B cell (primary cell): ENCODE measurements around the gene GMNC. TPM values are rescaled to one million over a fixed set of nuclear protein-coding genes. Genes with fewer than 3 reads are reported as not detected.

ENCODE experiments used
- ATAC-seq: fragments of 200-7000 bp; cut with Tn5 transposase; one replicate; pipeline ENCODE4 v1.10.0; 2021; ENCODE audit warnings: low read depth, mild to moderate bottlenecking, moderate number of reproducible peaks, moderate library complexity
- CTCF ChIA-PET: fragments of 350-600 bp; sonication (Branson Sonifier 250); formaldehyde crosslinking; loops from one replicate; lab custom pipeline; 2021; ENCODE audit warnings: antibody characterized with exemption, inconsistent platforms; lab: Charles Lee
- POLR2A ChIA-PET: fragments of 350-600 bp; sonication (Branson Sonifier 250); formaldehyde crosslinking; loops from one replicate; lab custom pipeline; 2021; ENCODE audit warnings: antibody characterized with exemption; lab: Charles Lee
- DNase-seq: peaks from one replicate; pipeline ENCODE4 v3.0.0; 2013
- H2AFZ ChIP-seq: 2 replicates; pipeline ENCODE4 v1.6.1; 2012; ENCODE audit warnings: mild to moderate bottlenecking, low read depth, low read length; ENCODE audit not compliant: insufficient read depth, poor library complexity, severe bottlenecking
- H3K27ac ChIP-seq, 2 donors: 1 replicate in 1 of 2; 2 replicates in 1 of 2; pipeline ENCODE4 v1.5.1; 2012 to 2013; ENCODE audit warnings: low read length in 2 of 2, mild to moderate bottlenecking in 2 of 2, moderate library complexity in 1 of 2
- H3K27me3 ChIP-seq, 4 experiments: fragments of 200-600 bp in 1 of 4; sonication (generic) in 1 of 4; replicated peaks in 1 of 4; 1 replicate in 2 of 4; 2 replicates in 2 of 4; pipeline versions ENCODE4 v1.6.1 to v1.7.0; 2013 to 2016; ENCODE audit warnings: low read length in 3 of 4, mild to moderate bottlenecking in 2 of 4, mixed read lengths in 1 of 4, moderate library complexity in 1 of 4; ENCODE audit not compliant: insufficient read depth in 4 of 4, control insufficient read depth in 3 of 4; ENCODE audit errors: control extremely low read depth in 1 of 4
- H3K36me3 ChIP-seq, 2 experiments: replicated peaks in 1 of 2; 1 replicate in 1 of 2; 2 replicates in 1 of 2; pipeline versions ENCODE4 v1.6.1 to v1.7.1; 2013; ENCODE audit warnings: low read length in 1 of 2; ENCODE audit not compliant: insufficient read depth in 2 of 2, control insufficient read depth in 1 of 2; ENCODE audit errors: control extremely low read depth in 1 of 2, extremely low read depth in 1 of 2
- H3K4me1 ChIP-seq, 2 donors: fragments of 200-600 bp in 1 of 2; sonication (generic) in 1 of 2; 1 replicate in 1 of 2; 2 replicates in 1 of 2; pipeline versions ENCODE4 v1.5.1 to v1.6.1; 2013 to 2017; ENCODE audit warnings: low read length in 2 of 2; ENCODE audit not compliant: control insufficient read depth in 2 of 2, insufficient read depth in 2 of 2
- H3K4me2 ChIP-seq: replicated peaks from 2 replicates; pipeline ENCODE3; 2012; ENCODE audit warnings: mild to moderate bottlenecking, low read depth, low read length; ENCODE audit not compliant: poor library complexity, severe bottlenecking
- H3K4me3 ChIP-seq, 5 experiments: fragments of 200-600 bp in 1 of 5; sonication (generic) in 1 of 5; 1 replicate in 3 of 5; 2 replicates in 2 of 5; pipeline versions ENCODE4 v1.5.1 to v1.7.0; 2011 to 2016; ENCODE audit warnings: low read length in 4 of 5, mild to moderate bottlenecking in 4 of 5, low read depth in 2 of 5, control low read depth in 1 of 5, moderate library complexity in 1 of 5; ENCODE audit not compliant: insufficient read depth in 1 of 5; ENCODE audit errors: control extremely low read depth in 1 of 5, extremely low read depth in 1 of 5
- H3K79me2 ChIP-seq: fragments of 200-600 bp; sonication (generic); one replicate; pipeline ENCODE4 v1.6.0; 2016; ENCODE audit warnings: low read length; ENCODE audit not compliant: control insufficient read depth, insufficient read depth
- H3K9ac ChIP-seq: fragments of 200-600 bp; sonication (generic); 2 replicates; pipeline ENCODE4 v1.6.1; 2017; ENCODE audit warnings: mild to moderate bottlenecking, low read length, moderate library complexity
- H3K9me3 ChIP-seq, 3 donors: one replicate each; pipeline versions ENCODE4 v1.6.1 to v1.7.1; 2013; ENCODE audit warnings: low read length in 2 of 3; ENCODE audit not compliant: control insufficient read depth in 2 of 3, insufficient read depth in 1 of 3; ENCODE audit errors: control extremely low read depth in 1 of 3
- H4K20me1 ChIP-seq: 2 replicates; pipeline ENCODE4 v1.6.0; 2012; ENCODE audit warnings: mild to moderate bottlenecking, low read length; ENCODE audit not compliant: insufficient read depth, control insufficient read depth, poor library complexity, severe bottlenecking
- H3K27ac Mint-ChIP-seq: one replicate; pipeline ENCODE4 v1.8.0; 2021; ENCODE audit warnings: mixed read lengths
- H3K27me3 Mint-ChIP-seq: one replicate; pipeline ENCODE4 v1.8.0; 2021; ENCODE audit warnings: mixed read lengths
- H3K4me1 Mint-ChIP-seq: one replicate; pipeline ENCODE4 v1.8.0; 2021; ENCODE audit warnings: mixed read lengths
- H3K4me3 Mint-ChIP-seq: one replicate; pipeline ENCODE4 v1.8.0; 2021; ENCODE audit warnings: mixed read lengths
- H3K9me3 Mint-ChIP-seq: one replicate; pipeline ENCODE4 v1.8.0; 2022; ENCODE audit warnings: mixed read lengths; ENCODE audit not compliant: insufficient read depth
- EZH2 ChIP-seq: IDR thresholded peaks from 2 replicates; pipeline ENCODE4 v1.6.1; 2012; ENCODE audit warnings: borderline replicate concordance, low read depth, mild to moderate bottlenecking, moderate library complexity, low read length; ENCODE audit not compliant: insufficient read depth, poor library complexity, severe bottlenecking
- WGBS: methylation state at CpG from one replicate; pipeline ENCODE4 v1.1.5; 2013; ENCODE audit warnings: missing lambda C conversion rate; ENCODE audit not compliant: insufficient coverage; 5-methylcytosine and 5-hydroxymethylcytosine counted together
- intact Hi-C: fragments of 100-400 bp; cut with micrococcal nuclease; formaldehyde crosslinking; loops from one replicate; pipeline ENCODE4 v1.10.0; 2022
- polyA plus RNA-seq: library from polyadenylated mRNA; depleted of rRNA; stranded (reverse); fragments of >200 nt; gene quantifications from 2 replicates; pipeline ENCODE4 v1.2.3, GENCODE V29; 2012
- total RNA-seq, 2 donors: library from RNA; stranded (reverse); fragments of 120-200 nt in 1 of 2; gene quantifications; 1 replicate in 1 of 2; 2 replicates in 1 of 2; pipeline versions ENCODE4 v1.2.3 to v1.2.4, GENCODE V29; 2013 to 2022
- TF ChIP-seq, protein P1 (sequence below): fragments of 200-600 bp; IDR thresholded peaks from one replicate; pipeline ENCODE4 v1.8.0; 2022; ENCODE audit warnings: antibody characterized with exemption, mild to moderate bottlenecking

The GMNC gene
- total and polyA plus RNA-seq, 2 donors (not counting 1 experiment from before 2014, with no cell fraction given), result not detected

DNA sequence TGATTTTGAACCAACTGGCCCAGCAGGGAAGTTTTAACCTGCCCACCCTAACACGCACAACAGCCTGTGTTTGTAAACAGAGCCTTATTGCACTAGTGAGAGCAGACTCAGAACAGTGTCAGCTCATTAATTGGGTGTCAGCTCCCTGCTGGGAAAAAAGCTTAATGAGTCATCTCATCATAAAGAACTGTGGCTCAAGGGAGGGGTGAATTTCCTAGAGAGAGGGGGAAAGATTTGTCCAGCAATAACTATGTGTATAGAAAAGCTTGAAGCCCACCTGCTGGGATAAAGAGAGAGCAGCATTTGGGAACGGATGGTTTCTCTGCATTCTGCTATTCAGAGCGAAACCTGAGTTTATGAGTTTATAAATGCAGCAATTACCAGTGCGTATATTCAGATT, 48.9 kb upstream of the GMNC start:
- POLR2A ChIA-PET, result no interaction called here
- H3K27ac ChIP-seq, result no peak overlapping the region
- Mint-ChIP-seq H3K4me1 (no peaks in the 10 kb centered on the region), H3K9me3 (peaks cover 4% of the 10 kb centered on the region), H3K27ac (no peak overlapping the region), H3K4me3 (no peak overlapping the region), H3K27me3 (no peaks in the 10 kb centered on the region)
- H3K4me2 ChIP-seq, result no peak overlapping the region
- no peaks in the 10 kb centered on the region for H3K79me2 ChIP-seq
- DNase-seq (no peak), ATAC-seq (no peak)
- H2AFZ ChIP-seq, result no peak overlapping the region
- WGBS, result 88% methylated on average over 1 of the region's 4 CpGs
- no peaks in the 10 kb centered on the region for H3K9me3 ChIP-seq
- no peak overlapping the region for H3K4me3 ChIP-seq
- TF ChIP-seq EZH2, result no peak
- no peaks in the 10 kb centered on the region for H3K27me3 ChIP-seq
- no peaks in the 10 kb centered on the region for H3K36me3 ChIP-seq
- H3K4me1 ChIP-seq, result no peaks in the 10 kb centered on the region
- intact Hi-C loops, result no loop called here
- CTCF ChIA-PET, result no interaction called here
- H4K20me1 ChIP-seq, result no peaks in the 10 kb centered on the region
- H3K9ac ChIP-seq, result no peak overlapping the region

GRCh38 chr3:190909908-190910307, 47.4 kb upstream of the GMNC start:
- no CpG with 5 or more reads among the region's 9 CpGs for WGBS
- H2AFZ ChIP-seq, result no peak overlapping the region
- H3K27ac Mint-ChIP-seq, result no peak overlapping the region
- H3K4me2 ChIP-seq, result no peak overlapping the region
- no peak for TF ChIP-seq EZH2
- TF ChIP-seq, protein P1, sequence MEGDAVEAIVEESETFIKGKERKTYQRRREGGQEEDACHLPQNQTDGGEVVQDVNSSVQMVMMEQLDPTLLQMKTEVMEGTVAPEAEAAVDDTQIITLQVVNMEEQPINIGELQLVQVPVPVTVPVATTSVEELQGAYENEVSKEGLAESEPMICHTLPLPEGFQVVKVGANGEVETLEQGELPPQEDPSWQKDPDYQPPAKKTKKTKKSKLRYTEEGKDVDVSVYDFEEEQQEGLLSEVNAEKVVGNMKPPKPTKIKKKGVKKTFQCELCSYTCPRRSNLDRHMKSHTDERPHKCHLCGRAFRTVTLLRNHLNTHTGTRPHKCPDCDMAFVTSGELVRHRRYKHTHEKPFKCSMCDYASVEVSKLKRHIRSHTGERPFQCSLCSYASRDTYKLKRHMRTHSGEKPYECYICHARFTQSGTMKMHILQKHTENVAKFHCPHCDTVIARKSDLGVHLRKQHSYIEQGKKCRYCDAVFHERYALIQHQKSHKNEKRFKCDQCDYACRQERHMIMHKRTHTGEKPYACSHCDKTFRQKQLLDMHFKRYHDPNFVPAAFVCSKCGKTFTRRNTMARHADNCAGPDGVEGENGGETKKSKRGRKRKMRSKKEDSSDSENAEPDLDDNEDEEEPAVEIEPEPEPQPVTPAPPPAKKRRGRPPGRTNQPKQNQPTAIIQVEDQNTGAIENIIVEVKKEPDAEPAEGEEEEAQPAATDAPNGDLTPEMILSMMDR, result no peak
- ATAC-seq (no peak), DNase-seq (no peak)
- no peaks in the 10 kb centered on the region for H4K20me1 ChIP-seq
- no peaks in the 10 kb centered on the region for H3K4me1 ChIP-seq
- no peak overlapping the region for H3K9ac ChIP-seq
- no peak overlapping the region for H3K4me3 Mint-ChIP-seq
- H3K27me3 ChIP-seq, result no peaks in the 10 kb centered on the region
- intact Hi-C loops, result no loop called here
- H3K4me3 ChIP-seq, result no peak overlapping the region
- no peaks in the 10 kb centered on the region for H3K36me3 ChIP-seq
- CTCF ChIA-PET, result no interaction called here
- POLR2A ChIA-PET, result no interaction called here
- no peaks in the 10 kb centered on the region for H3K4me1 Mint-ChIP-seq
- no peaks in the 10 kb centered on the region for H3K27me3 Mint-ChIP-seq
- no peak overlapping the region for H3K27ac ChIP-seq
- peaks cover 0 to 7% (median 0%) of the 10 kb centered on the region in 3 donors for H3K9me3 ChIP-seq
- peaks cover 4% of the 10 kb centered on the region for H3K9me3 Mint-ChIP-seq
- H3K79me2 ChIP-seq, result no peaks in the 10 kb centered on the region
